Measurements from ENCODE around the gene PEG3. TPM values are rescaled to one million over a fixed set of nuclear protein-coding genes. Genes with fewer than 3 reads are reported as not detected.

Gene PEG3
- total and polyA plus RNA-seq, 2 of the 8 experiments (the other 6 are each of a cell fraction or from before 2014, with no cell fraction given), result not detected

GRCh38 chr19:56808717-56809392 lies 31.7 kb downstream of the PEG3 start:
- Histone ChIP-seq H3K9ac (replicated peaks in 1 of 4; ENCODE audit: extremely low read depth in 1 of 4, low read depth in 3 of 4, low read length in 3 of 4) (no peak overlapping the region), H3K79me2 (ENCODE audit: control insufficient read depth in 1 of 2, insufficient read depth in 2 of 2, low read length in 2 of 2) (no peaks in the 10 kb centered on the region), H3K18ac (ENCODE audit: extremely low read depth, low read length) (no peak overlapping the region), H3K27me3 (replicated peaks in 1 of 4; ENCODE audit: control insufficient read depth in 3 of 4, extremely low read depth in 1 of 4, insufficient read depth in 3 of 4, low read length in 3 of 4) (no peaks in the 10 kb centered on the region), H4K91ac (replicated peaks; ENCODE audit: insufficient read length, low read length) (no peak overlapping the region), H2AK5ac (ENCODE audit: low read depth, low read length) (no peak overlapping the region), H2BK20ac (ENCODE audit: low read length) (no peak overlapping the region), H3K4me2 (ENCODE audit: insufficient read depth in 1 of 2, low read depth in 2 of 2, low read length in 2 of 2) (no peak overlapping the region), H4K20me1 (replicated peaks in 1 of 2; ENCODE audit: control insufficient read depth in 1 of 2, insufficient read depth in 2 of 2, low read length in 2 of 2) (no peaks in the 10 kb centered on the region), H3K79me1 (ENCODE audit: low read depth, low read length) (no peaks in the 10 kb centered on the region), H3K56ac (replicated peaks; ENCODE audit: insufficient read length, low read depth, low read length) (no peak overlapping the region), H3K4me1 (replicated peaks in 1 of 4; ENCODE audit: control insufficient read depth in 3 of 4, insufficient read depth in 4 of 4, low read length in 3 of 4) (no peaks in the 10 kb centered on the region), H2BK12ac (ENCODE audit: low read depth, low read length) (no peak overlapping the region), H3K9me3 (ENCODE audit: insufficient read depth in 2 of 2, low read depth in 1 of 2, low read length in 1 of 2) (peaks cover 78 to 80% of the 10 kb centered on the region in 2 experiments), H3K27ac (ENCODE audit: low read depth, low read length) (no peak overlapping the region), H4K5ac (ENCODE audit: insufficient read length, low read depth, low read length) (no peak overlapping the region), H3K4ac (replicated peaks; ENCODE audit: insufficient read length, low read depth, low read length) (no peak overlapping the region), H2BK120ac (replicated peaks; ENCODE audit: low read depth, low read length) (no peak overlapping the region), H3K36me3 (ENCODE audit: control insufficient read depth in 2 of 4, insufficient read depth in 4 of 4, low read length in 3 of 4) (no peaks in the 10 kb centered on the region; a peak in 1 of 8 replicates), H2BK5ac (ENCODE audit: low read depth, low read length) (no peak overlapping the region), H2AFZ (ENCODE audit: low read length) (no peak overlapping the region), H3K23ac (ENCODE audit: insufficient read length) (no peak overlapping the region), H4K8ac (ENCODE audit: extremely low read depth, insufficient read depth, low read length) (no peak overlapping the region), H3K23me2 (ENCODE audit: low read depth, low read length) (no peaks in the 10 kb centered on the region), H2BK15ac (ENCODE audit: low read length) (no peak overlapping the region), H3K14ac (ENCODE audit: insufficient read length) (no peak overlapping the region), H3K4me3 (ENCODE audit: extremely low read depth in 1 of 4, insufficient read depth in 2 of 4, low read depth in 3 of 4, low read length in 4 of 4) (no peak overlapping the region)
- no peak for DNase-seq (ENCODE audit: low read depth in 1 of 2, low spot score in 2 of 2)
- no peak for FAIRE-seq
- 76% methylated on average over 3 of the region's 3 CpGs; no CpG with 5 or more reads in 1 of the 2 experiments for WGBS, 2 experiments (ENCODE audit: extremely low coverage in 1 of 2, insufficient coverage in 1 of 2, insufficient read length in 1 of 2, insufficient replicate concordance in 2 of 2, low coverage in 1 of 2, low lambda C conversion rate in 2 of 2, missing lambda C conversion rate in 1 of 2)
- no peak for TF ChIP-seq TAF7 (optimal IDR thresholded peaks at IDR 0.05; ENCODE audit: borderline replicate concordance, low read depth, low read length)
- TF ChIP-seq RNF2 (IDR thresholded peaks at IDR 0.05; ENCODE audit: borderline replicate concordance, low read depth, low read length, missing control alignments, poor library complexity, severe bottlenecking), result no peak
- no peak for TF ChIP-seq SP1 (IDR thresholded peaks at IDR 0.05; ENCODE audit: low read depth, low read length)
- no peak for TF ChIP-seq GTF2F1 (IDR thresholded peaks at IDR 0.05; ENCODE audit: borderline replicate concordance, low read depth, low read length)
- no peak for TF ChIP-seq CEBPB (IDR thresholded peaks at IDR 0.05; ENCODE audit: low read depth, low read length)
- TF ChIP-seq ZNF274 (IDR thresholded peaks at IDR 0.05; ENCODE audit: borderline replicate concordance, extremely low read depth, low read length), result no peak
- POLR2A ChIA-PET (ENCODE audit: partially characterized antibody), result no interaction called here
- CTCF ChIA-PET (ENCODE audit: partially characterized antibody), result no interaction called here
